ENCODE results near the gene ADPRM. TPM values are rescaled to one million over a fixed set of nuclear protein-coding genes. Genes with fewer than 3 reads are reported as not detected.

Gene ADPRM
- total and polyA plus RNA-seq, 2 experiments from 2014 or later, result 6.8 to 8.8 TPM

- TF ChIP-seq ZNF331 (CRISPR knock-in tag; IDR thresholded peaks at IDR 0.05; ENCODE audit: low read depth), result no peak
Measured at GRCh38 chr17:10648381-10648780, 49.0 kb upstream of the ADPRM start (continued).

GRCh38 chr17:10648956-10649355 is 48.4 kb upstream of the ADPRM start:
- Histone ChIP-seq H3K4me1 (ENCODE audit: insufficient read depth) (no peaks in the 10 kb centered on the region), H2AFZ (no peak overlapping the region), H3K36me3 (ENCODE audit: insufficient read depth) (no peaks in the 10 kb centered on the region), H3F3A (replicated peaks; ENCODE audit: low read depth) (no peaks in the 10 kb centered on the region), H3K9me2 (ENCODE audit: insufficient read depth) (no peaks in the 10 kb centered on the region), H3K4me3 (no peak overlapping the region), H3K27me3 (ENCODE audit: insufficient read depth) (no peaks in the 10 kb centered on the region), H4K20me1 (replicated peaks; ENCODE audit: insufficient read depth) (no peaks in the 10 kb centered on the region), H3K4me2 (no peak overlapping the region), H3K79me2 (replicated peaks; ENCODE audit: insufficient read depth) (no peaks in the 10 kb centered on the region), H3K27ac (ENCODE audit: low read depth) (no peak overlapping the region)
- TF ChIP-seq ZNF114 (CRISPR knock-in tag; IDR thresholded peaks at IDR 0.05) (no peak), EZH2 (IDR thresholded peaks at IDR 0.05; ENCODE audit: low read depth, unreplicated experiment) (no peak), STAT1 (IDR thresholded peaks at IDR 0.05; ENCODE audit: unreplicated experiment) (no peak), NANOG (IDR thresholded peaks at IDR 0.05; ENCODE audit: borderline replicate concordance) (no peak), ZNF462 (CRISPR knock-in tag; IDR thresholded peaks at IDR 0.05) (no peak), ETS1 (IDR thresholded peaks at IDR 0.05) (no peak), CTCF (conservative IDR thresholded peaks at IDR 0.05; ENCODE audit: low read depth in 2 of 2) (no peak)
- Mint-ChIP-seq H3K4me1 (no peaks in the 10 kb centered on the region), H3K27ac (no peak overlapping the region), H3K36me3 (ENCODE audit: low read depth) (peaks cover 2% of the 10 kb centered on the region; the same call in 2 of the 3 replicates), H3K27me3 (ENCODE audit: insufficient read depth, low read depth, poor library complexity) (peaks cover 3% of the 10 kb centered on the region), H3K9me3 (no peaks in the 10 kb centered on the region; the same call in 2 of the 3 replicates), H3K4me3 (no peak overlapping the region)
- DNase-seq (ENCODE audit: low spot score) (no peak), ATAC-seq (no peak)
